Dendritic cell treated with granulocyte-macrophage colony-stimulating factor and Interleukin-4, amounts not matched to agents 40 ng/mL and 50 ng/mL, for 4 days (primary cell): ENCODE data around the gene MAST2.

Experiments
- H3K27ac Mint-ChIP-seq: one replicate; pipeline ENCODE4 v1.8.0; 2022; ENCODE audit warnings: mild to moderate bottlenecking, mixed read lengths
- H3K27me3 Mint-ChIP-seq: one replicate; pipeline ENCODE4 v1.8.0; 2022; ENCODE audit warnings: mild to moderate bottlenecking, mixed read lengths
- H3K36me3 Mint-ChIP-seq: one replicate; pipeline ENCODE4 v1.8.0; 2022; ENCODE audit warnings: low read depth, mixed read lengths
- H3K4me1 Mint-ChIP-seq: one replicate; pipeline ENCODE4 v1.8.0; 2022; ENCODE audit warnings: low read depth, mixed read lengths
- H3K4me3 Mint-ChIP-seq: one replicate; pipeline ENCODE4 v1.8.0; 2022; ENCODE audit warnings: mild to moderate bottlenecking, moderate library complexity, mixed read lengths
- H3K9me3 Mint-ChIP-seq: one replicate; pipeline ENCODE4 v1.8.0; 2022; ENCODE audit warnings: mixed read lengths
- intact Hi-C: fragments of 100-400 bp; cut with micrococcal nuclease; formaldehyde crosslinking; loops from one replicate; pipeline ENCODE4 v1.15.0; 2022

Gene MAST2

DNA sequence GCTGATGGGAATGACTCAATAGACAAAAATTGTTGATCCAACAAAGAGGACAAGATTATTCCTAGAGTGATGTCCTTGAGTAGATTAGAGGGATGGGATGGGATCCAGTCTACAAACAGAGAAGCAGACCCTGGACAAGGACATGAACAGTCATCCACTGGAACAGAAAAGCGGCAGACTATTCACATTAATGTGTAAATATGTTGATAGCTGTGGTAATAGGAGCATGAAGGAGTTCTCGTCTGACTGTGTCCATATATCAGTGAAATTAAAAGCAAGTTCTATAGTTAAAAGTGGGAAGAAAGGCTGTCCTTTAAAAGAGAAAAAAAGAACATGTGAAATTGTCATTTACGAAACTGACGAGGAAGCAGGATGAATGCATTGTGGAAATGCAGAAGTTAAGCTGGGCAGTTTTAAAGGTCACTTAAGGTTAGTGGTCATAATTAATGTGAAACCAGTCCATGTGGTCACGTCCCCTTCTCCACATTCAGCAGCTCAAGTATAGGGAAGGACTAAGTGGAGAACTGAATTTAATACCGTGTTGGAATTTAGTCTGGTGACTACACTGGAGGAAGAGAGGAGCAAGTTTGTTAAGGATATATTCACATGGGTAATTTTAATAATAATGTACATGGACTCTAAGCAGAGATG is 266.9 kb downstream of the MAST2 start:
- H3K4me3 Mint-ChIP-seq: no peak overlapping the region
- no peaks in the 10 kb centered on the region for H3K36me3 Mint-ChIP-seq
- H3K4me1 Mint-ChIP-seq: peaks cover 8% of the 10 kb centered on the region
- intact Hi-C loops: no loop called here
- peaks cover 6% of the 10 kb centered on the region for H3K27me3 Mint-ChIP-seq
- no peaks in the 10 kb centered on the region for H3K9me3 Mint-ChIP-seq
- H3K27ac Mint-ChIP-seq: no peak overlapping the region

GRCh38 chr1:46072975-46073374 is 269.6 kb downstream of the MAST2 start:
- Mint-ChIP-seq H3K9me3 (no peaks in the 10 kb centered on the region), H3K4me1 (peaks cover 11% of the 10 kb centered on the region), H3K27me3 (peaks cover 9% of the 10 kb centered on the region), H3K27ac (no peak overlapping the region), H3K36me3 (no peaks in the 10 kb centered on the region), H3K4me3 (no peak overlapping the region)
- intact Hi-C loops: no loop called here

DNA sequence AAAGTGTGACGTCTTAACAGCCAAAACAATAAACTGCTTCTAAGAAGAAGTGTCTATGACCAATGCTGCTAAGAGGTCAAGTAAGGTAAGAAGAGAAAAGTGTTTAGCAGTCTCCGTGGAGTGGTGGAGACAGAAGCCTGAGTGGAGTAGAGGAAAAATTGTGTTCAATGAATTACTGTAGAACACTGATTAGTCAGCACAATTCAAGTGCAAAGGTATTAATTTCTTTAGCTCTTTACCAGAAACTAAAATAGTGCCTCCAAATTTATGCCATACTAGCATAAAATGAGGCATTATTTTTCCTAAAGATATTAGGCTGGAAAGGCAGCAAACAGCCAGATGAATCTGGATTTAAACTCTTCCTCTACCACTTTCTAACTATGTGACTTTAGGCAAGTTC is 272.9 kb downstream of the MAST2 start:
- Mint-ChIP-seq H3K27ac (no peak overlapping the region), H3K4me1 (peaks cover 11% of the 10 kb centered on the region), H3K4me3 (no peak overlapping the region), H3K9me3 (no peaks in the 10 kb centered on the region), H3K36me3 (no peaks in the 10 kb centered on the region), H3K27me3 (peaks cover 12% of the 10 kb centered on the region)
- intact Hi-C loops: no loop called here

GRCh38 chr1:46077644-46078043 is 274.2 kb downstream of the MAST2 start:
- Mint-ChIP-seq H3K27me3 (peaks cover 6% of the 10 kb centered on the region), H3K4me1 (peaks cover 6% of the 10 kb centered on the region), H3K27ac (no peak overlapping the region), H3K9me3 (no peaks in the 10 kb centered on the region), H3K36me3 (no peaks in the 10 kb centered on the region), H3K4me3 (no peak overlapping the region)
- intact Hi-C loops: no loop called here

DNA sequence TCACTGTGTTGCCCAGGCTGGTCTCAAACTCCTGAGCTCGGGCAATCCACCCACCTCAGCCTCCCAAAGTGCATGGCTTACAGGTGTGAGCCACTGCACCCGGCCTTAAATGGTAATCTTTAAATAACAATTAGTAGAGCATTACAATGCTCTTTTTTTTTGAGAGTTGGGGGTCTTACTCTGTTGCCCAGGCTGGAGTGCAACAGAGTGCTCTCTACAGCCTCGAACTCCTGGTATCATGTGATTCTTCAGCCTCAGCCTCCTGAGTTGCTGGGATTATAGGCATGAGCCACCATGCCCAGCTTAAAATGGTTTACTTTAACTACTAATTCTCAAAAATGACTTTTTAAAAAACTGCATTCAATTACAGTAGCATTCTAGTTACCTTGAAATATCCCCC is 276.8 kb downstream of the MAST2 start:
- Mint-ChIP-seq H3K9me3 (no peaks in the 10 kb centered on the region), H3K27ac (no peak overlapping the region), H3K27me3 (peaks cover 6% of the 10 kb centered on the region), H3K4me1 (peaks cover 6% of the 10 kb centered on the region), H3K4me3 (no peak overlapping the region), H3K36me3 (no peaks in the 10 kb centered on the region)
- intact Hi-C loops: no loop called here

DNA sequence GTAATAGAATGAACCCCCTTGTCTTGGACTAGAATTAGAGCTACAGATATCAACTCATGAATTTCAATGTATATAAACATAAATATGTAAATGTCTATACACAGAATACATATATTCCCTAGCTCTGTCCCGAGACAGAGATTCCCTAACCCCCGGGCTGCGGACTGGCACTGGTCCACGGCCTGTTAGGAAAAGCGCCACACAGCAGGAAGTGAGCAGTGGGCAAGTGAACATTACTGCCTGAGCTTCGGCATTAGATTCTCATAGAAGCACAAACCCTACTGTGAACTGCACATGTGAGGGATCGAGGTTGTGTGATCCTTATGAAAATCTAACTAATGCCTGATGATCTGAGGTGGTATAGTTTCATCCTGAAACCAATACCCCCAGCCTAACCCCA is 277.8 kb downstream of the MAST2 start:
- intact Hi-C loops: no loop called here
- Mint-ChIP-seq H3K27me3 (peaks cover 3% of the 10 kb centered on the region), H3K4me1 (peaks cover 2% of the 10 kb centered on the region)

GRCh38 chr1:46081619-46082018 is 278.2 kb downstream of the MAST2 start:
- Mint-ChIP-seq H3K27me3 (peaks cover 3% of the 10 kb centered on the region), H3K4me3 (no peak overlapping the region), H3K9me3 (no peaks in the 10 kb centered on the region), H3K4me1 (no peaks in the 10 kb centered on the region), H3K36me3 (no peaks in the 10 kb centered on the region), H3K27ac (no peak overlapping the region)
- intact Hi-C loops: no loop called here

More for the DNA sequence above, 277.8 kb downstream of the MAST2 start:
- H3K9me3 Mint-ChIP-seq: no peaks in the 10 kb centered on the region
- H3K27ac Mint-ChIP-seq: no peak overlapping the region
- H3K36me3 Mint-ChIP-seq: no peaks in the 10 kb centered on the region
- no peak overlapping the region for H3K4me3 Mint-ChIP-seq

GRCh38 chr1:46083579-46083978 is 280.2 kb downstream of the MAST2 start:
- Mint-ChIP-seq H3K4me1 (no peaks in the 10 kb centered on the region), H3K36me3 (no peaks in the 10 kb centered on the region), H3K9me3 (no peaks in the 10 kb centered on the region), H3K4me3 (no peak overlapping the region), H3K27me3 (peaks cover 3% of the 10 kb centered on the region), H3K27ac (no peak overlapping the region)
- intact Hi-C loops: no loop called here

GRCh38 chr1:46084553-46085451 is 281.4 kb downstream of the MAST2 start:
- no peaks in the 10 kb centered on the region for H3K9me3 Mint-ChIP-seq
- no peaks in the 10 kb centered on the region for H3K36me3 Mint-ChIP-seq
- H3K27ac Mint-ChIP-seq: no peak overlapping the region
- H3K27me3 Mint-ChIP-seq: no peaks in the 10 kb centered on the region
- H3K4me1 Mint-ChIP-seq: no peaks in the 10 kb centered on the region
- H3K4me3 Mint-ChIP-seq: no peak overlapping the region
- intact Hi-C loops: no loop called here
